ENCODE results near the gene RPS6KA3. TPM values are rescaled to one million over a fixed set of nuclear protein-coding genes. Genes with fewer than 3 reads are reported as not detected.

Gene RPS6KA3
- polyA plus RNA-seq, 1 donor (not counting 4 experiments of a cell fraction or from before 2014, with no cell fraction given), result 32.1 TPM

DNA sequence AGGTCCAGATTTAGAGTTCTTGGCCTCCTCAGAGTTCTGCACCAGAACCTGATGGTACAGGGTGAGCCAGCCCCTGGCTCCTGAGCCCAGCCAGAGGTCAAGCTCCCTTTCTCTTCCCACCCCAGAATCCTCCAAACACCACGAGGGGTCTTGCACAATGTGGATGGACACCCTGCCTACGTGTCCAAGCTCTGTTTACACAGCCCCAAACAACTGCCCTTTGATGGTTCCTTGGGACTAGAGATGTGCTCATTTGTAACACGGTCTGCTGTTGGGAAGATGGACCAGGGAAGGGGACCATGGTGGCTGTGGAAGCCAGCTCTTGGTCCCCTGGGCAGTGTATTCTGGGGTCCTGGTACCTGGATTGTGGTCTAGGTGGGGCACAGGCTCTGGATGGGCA lies 40.0 kb upstream of the RPS6KA3 start:
- no peak overlapping the region for H3K9ac ChIP-seq (ENCODE audit: control insufficient read depth, extremely low read depth, insufficient read depth, low read length)
- no peaks in the 10 kb centered on the region for H3K79me2 ChIP-seq (ENCODE audit: control insufficient read depth, insufficient read depth, low read length)
- no peak overlapping the region for H3K4me2 ChIP-seq (ENCODE audit: control insufficient read depth, extremely low read depth, insufficient read depth, low read depth, low read length)
- H3K9me1 ChIP-seq (ENCODE audit: control insufficient read depth, extremely low read depth, insufficient read depth, low read length), result no peaks in the 10 kb centered on the region
- TF ChIP-seq CTCF (optimal IDR thresholded peaks at IDR 0.05 in 1 of 3, IDR thresholded peaks at IDR 0.05 in 1 of 3, conservative IDR thresholded peaks at IDR 0.05 in 1 of 3; ENCODE audit: extremely low read depth in 1 of 3, insufficient read depth in 2 of 3, low read length in 3 of 3), result no peak
- no peak for TF ChIP-seq EZH2 (IDR thresholded peaks at IDR 0.05; ENCODE audit: low read length)
- FAIRE-seq, result no peak
- dilution Hi-C loops (cut with MboI; ENCODE audit: extremely low pct_ligation_motif_present, low sequenced_read_pairs), result no loop called here
- no peaks in the 10 kb centered on the region for H4K20me1 ChIP-seq (ENCODE audit: control insufficient read depth, extremely low read depth, insufficient read depth, low read length)
- no peak overlapping the region for H2AFZ ChIP-seq (ENCODE audit: control insufficient read depth, low read length)
- no peak overlapping the region for H3K27ac ChIP-seq (ENCODE audit: control insufficient read depth, insufficient read depth, low read length)
- H3K27me3 ChIP-seq (ENCODE audit: control insufficient read depth, extremely low read depth, insufficient read depth, low read length), result no peaks in the 10 kb centered on the region
- H3K4me3 ChIP-seq (ENCODE audit: control insufficient read depth in 2 of 3, extremely low read depth in 1 of 3, insufficient read depth in 2 of 3, low read depth in 1 of 3, low read length in 3 of 3), result no peak overlapping the region
- no peaks in the 10 kb centered on the region for H3K9me3 ChIP-seq (ENCODE audit: control insufficient read depth, low read depth, low read length)
- H3K36me3 ChIP-seq (ENCODE audit: control insufficient read depth in 2 of 2, extremely low read depth in 1 of 2, insufficient read depth in 2 of 2, low read length in 2 of 2), result no peaks in the 10 kb centered on the region
- no peak for DNase-seq (ENCODE audit: low read depth, low spot score)
- H3K4me1 ChIP-seq (ENCODE audit: control insufficient read depth, extremely low read depth, insufficient read depth, low read length), result no peaks in the 10 kb centered on the region

DNA sequence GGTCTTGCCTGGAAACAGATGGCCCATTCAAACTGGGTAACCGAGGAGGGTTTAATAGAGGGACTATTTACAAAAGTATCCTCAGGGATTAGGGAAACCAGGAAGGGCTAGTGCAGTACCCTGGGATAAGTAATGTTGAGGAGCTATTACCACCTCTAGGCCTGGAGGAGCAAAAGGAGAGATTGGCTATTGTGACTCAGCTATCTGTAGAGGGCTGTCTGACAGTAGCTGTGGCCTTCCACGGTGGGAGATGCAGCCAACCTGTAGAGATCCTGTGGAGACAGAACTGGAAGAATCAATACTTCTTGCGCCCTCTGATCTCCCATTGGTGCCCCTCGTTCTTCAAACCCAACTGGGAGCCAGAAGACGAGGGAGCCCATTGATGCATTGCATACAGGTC lies 34.1 kb upstream of the RPS6KA3 start:
- no peaks in the 10 kb centered on the region for H3K36me3 ChIP-seq (ENCODE audit: control insufficient read depth in 2 of 2, extremely low read depth in 1 of 2, insufficient read depth in 2 of 2, low read length in 2 of 2)
- no peak overlapping the region for H3K9ac ChIP-seq (ENCODE audit: control insufficient read depth, extremely low read depth, insufficient read depth, low read length)
- no peaks in the 10 kb centered on the region for H4K20me1 ChIP-seq (ENCODE audit: control insufficient read depth, extremely low read depth, insufficient read depth, low read length)
- DNase-seq (ENCODE audit: low read depth, low spot score) (no peak), FAIRE-seq (no peak)
- dilution Hi-C loops (cut with MboI; ENCODE audit: extremely low pct_ligation_motif_present, low sequenced_read_pairs), result no loop called here
- no peak for TF ChIP-seq EZH2 (IDR thresholded peaks at IDR 0.05; ENCODE audit: low read length)
- no peak for TF ChIP-seq CTCF (optimal IDR thresholded peaks at IDR 0.05 in 1 of 3, IDR thresholded peaks at IDR 0.05 in 1 of 3, conservative IDR thresholded peaks at IDR 0.05 in 1 of 3; ENCODE audit: extremely low read depth in 1 of 3, insufficient read depth in 2 of 3, low read length in 3 of 3)
- no peak overlapping the region for H3K4me2 ChIP-seq (ENCODE audit: control insufficient read depth, extremely low read depth, insufficient read depth, low read depth, low read length)
- no peaks in the 10 kb centered on the region for H3K9me3 ChIP-seq (ENCODE audit: control insufficient read depth, low read depth, low read length)
- no peaks in the 10 kb centered on the region for H3K79me2 ChIP-seq (ENCODE audit: control insufficient read depth, insufficient read depth, low read length)
- no peak overlapping the region for H3K27ac ChIP-seq (ENCODE audit: control insufficient read depth, insufficient read depth, low read length)
- H3K9me1 ChIP-seq (ENCODE audit: control insufficient read depth, extremely low read depth, insufficient read depth, low read length), result no peaks in the 10 kb centered on the region
- no peaks in the 10 kb centered on the region for H3K27me3 ChIP-seq (ENCODE audit: control insufficient read depth, extremely low read depth, insufficient read depth, low read length)
- no peak overlapping the region for H2AFZ ChIP-seq (ENCODE audit: control insufficient read depth, low read length)
- no peak overlapping the region for H3K4me3 ChIP-seq (ENCODE audit: control insufficient read depth in 2 of 3, extremely low read depth in 1 of 3, insufficient read depth in 2 of 3, low read depth in 1 of 3, low read length in 3 of 3)
- no peaks in the 10 kb centered on the region for H3K4me1 ChIP-seq (ENCODE audit: control insufficient read depth, extremely low read depth, insufficient read depth, low read length)

All from keratinocyte (primary cell).